Panc1 (cell line): ENCODE results near the gene ERP29. TPM values are rescaled to one million over a fixed set of nuclear protein-coding genes. Genes with fewer than 3 reads are reported as not detected.

Source experiments
- ATAC-seq: fragments of 200-7000 bp; cut with Tn5 transposase; 2 replicates; pipeline ENCODE4 v1.9.1; 2020; ENCODE audit warnings: mild to moderate bottlenecking, moderate library complexity
- BruUV-seq: library from RNA; stranded (reverse); fragments of 400-500 nt; replicated peaks from 2 replicates; lab custom pipeline; 2021; lab: Mats Ljungman, UMichigan
- CTCF ChIA-PET: fragments of 300-600 bp; sonication (Branson Sonifier 250); formaldehyde crosslinking; loops from one replicate; lab custom pipeline; 2022; ENCODE audit warnings: antibody characterized with exemption; lab: Charles Lee
- POLR2A ChIA-PET: fragments of 300-600 bp; sonication (Branson Sonifier 250); formaldehyde crosslinking; loops from one replicate; lab custom pipeline; 2022; ENCODE audit warnings: antibody characterized with exemption; lab: Charles Lee
- DNase-seq: peaks from one replicate; pipeline ENCODE4 v3.0.0-alpha.2; 2010; ENCODE audit warnings: low read depth, low spot score
- H3K27ac ChIP-seq: 2 replicates; pipeline ENCODE4 v1.5.1; 2011; ENCODE audit warnings: mild to moderate bottlenecking, low read length, inconsistent platforms
- H3K27me3 ChIP-seq: fragments of 200-500 bp; sonication (Bioruptor generic); 2 replicates; pipeline ENCODE4 v1.6.0; 2014; ENCODE audit warnings: low read length, inconsistent platforms; ENCODE audit not compliant: control insufficient read depth, insufficient read depth
- H3K36me3 ChIP-seq: fragments of 200-500 bp; sonication (Bioruptor generic); 2 replicates; pipeline ENCODE4 v1.5.1; 2014; ENCODE audit warnings: inconsistent platforms, mild to moderate bottlenecking, low read length, moderate library complexity; ENCODE audit not compliant: control insufficient read depth, insufficient read depth
- H3K4me1 ChIP-seq: 2 replicates; pipeline ENCODE4 v1.5.1; 2011; ENCODE audit warnings: inconsistent platforms, mild to moderate bottlenecking, low read length, moderate library complexity; ENCODE audit not compliant: control insufficient read depth, insufficient read depth
- H3K4me3 ChIP-seq, 2 experiments: 2 replicates each; pipeline ENCODE4 v1.5.1; 2011 to 2012; ENCODE audit warnings: low read depth in 2 of 2, low read length in 2 of 2, mild to moderate bottlenecking in 2 of 2, inconsistent platforms in 1 of 2, moderate library complexity in 1 of 2
- H3K9me3 ChIP-seq: fragments of 200-500 bp; sonication (Bioruptor generic); 2 replicates; pipeline ENCODE4 v1.5.1; 2014; ENCODE audit warnings: low read depth, mild to moderate bottlenecking, inconsistent platforms, low read length, moderate library complexity; ENCODE audit not compliant: control insufficient read depth, insufficient read depth
- POLR2AphosphoS5 ChIP-seq: IDR thresholded peaks from 2 replicates; pipeline ENCODE4 v1.6.1; 2012; ENCODE audit warnings: mild to moderate bottlenecking, low read depth, low read length, moderate library complexity
- REST ChIP-seq, 2 experiments: IDR thresholded peaks; 2 replicates each; pipeline ENCODE4 v1.6.1; 2011 to 2012; ENCODE audit warnings: low read depth in 2 of 2, control low read depth in 1 of 2, low read length in 1 of 2, mild to moderate bottlenecking in 1 of 2, moderate library complexity in 1 of 2; ENCODE audit not compliant: insufficient read depth in 1 of 2
- SIN3A ChIP-seq: IDR thresholded peaks from 2 replicates; pipeline ENCODE4 v1.6.1; 2012; ENCODE audit warnings: low read depth, mild to moderate bottlenecking, low read length, moderate library complexity, borderline replicate concordance; ENCODE audit not compliant: insufficient read depth
- TCF7L2 ChIP-seq: IDR thresholded peaks from 2 replicates; pipeline ENCODE4 v1.6.1; 2011; ENCODE audit warnings: mild to moderate bottlenecking, low read depth, low read length, inconsistent platforms
- in situ Hi-C: cut with HindIII; loops from 2 replicates; pipeline ENCODE4 v1.10.0; 2016; ENCODE audit warnings: low sequenced_read_pairs, low pct_unique_long_range_greater_than_20kb
- intact Hi-C: fragments of 100-400 bp; cut with micrococcal nuclease; formaldehyde crosslinking; loops from one replicate; pipeline ENCODE4 v1.10.0; 2022; ENCODE audit not compliant: unreplicated experiment
- total RNA-seq: library from RNA; stranded (reverse); gene quantifications from one replicate; pipeline ENCODE4 v1.2.1, GENCODE V29; 2021; ENCODE audit not compliant: unreplicated experiment
- TF ChIP-seq, protein P1 (sequence below): fragments of 450-650 bp; IDR thresholded peaks from 2 replicates; pipeline ENCODE4 v1.5.1; 2017; ENCODE audit warnings: mild to moderate bottlenecking

ERP29 gene
- total RNA-seq, 1 experiment from 2014 or later: 69.7 TPM

GRCh38 chr12:112000820-112001219, 12.4 kb upstream of the ERP29 start:
- Histone ChIP-seq H3K36me3 (no peaks in the 10 kb centered on the region), H3K9me3 (no peaks in the 10 kb centered on the region), H3K27ac (no peak overlapping the region), H3K4me1 (no peaks in the 10 kb centered on the region), H3K4me3 (no peak overlapping the region), H3K27me3 (no peaks in the 10 kb centered on the region)
- no TSS peak for BruUV-seq
- intact Hi-C loops: no loop called here
- ChIA-PET CTCF (no interaction called here), POLR2A (no interaction called here)
- in situ Hi-C loops: no loop called here
- TF ChIP-seq REST (IDR thresholded peaks at IDR 0.05; ENCODE audit: insufficient read depth in 1 of 2, low read depth in 2 of 2, low read length in 1 of 2) (no peak), TCF7L2 (no peak), SIN3A (no peak), POLR2AphosphoS5 (no peak)
- TF ChIP-seq, protein P1, sequence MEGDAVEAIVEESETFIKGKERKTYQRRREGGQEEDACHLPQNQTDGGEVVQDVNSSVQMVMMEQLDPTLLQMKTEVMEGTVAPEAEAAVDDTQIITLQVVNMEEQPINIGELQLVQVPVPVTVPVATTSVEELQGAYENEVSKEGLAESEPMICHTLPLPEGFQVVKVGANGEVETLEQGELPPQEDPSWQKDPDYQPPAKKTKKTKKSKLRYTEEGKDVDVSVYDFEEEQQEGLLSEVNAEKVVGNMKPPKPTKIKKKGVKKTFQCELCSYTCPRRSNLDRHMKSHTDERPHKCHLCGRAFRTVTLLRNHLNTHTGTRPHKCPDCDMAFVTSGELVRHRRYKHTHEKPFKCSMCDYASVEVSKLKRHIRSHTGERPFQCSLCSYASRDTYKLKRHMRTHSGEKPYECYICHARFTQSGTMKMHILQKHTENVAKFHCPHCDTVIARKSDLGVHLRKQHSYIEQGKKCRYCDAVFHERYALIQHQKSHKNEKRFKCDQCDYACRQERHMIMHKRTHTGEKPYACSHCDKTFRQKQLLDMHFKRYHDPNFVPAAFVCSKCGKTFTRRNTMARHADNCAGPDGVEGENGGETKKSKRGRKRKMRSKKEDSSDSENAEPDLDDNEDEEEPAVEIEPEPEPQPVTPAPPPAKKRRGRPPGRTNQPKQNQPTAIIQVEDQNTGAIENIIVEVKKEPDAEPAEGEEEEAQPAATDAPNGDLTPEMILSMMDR: no peak
- no peak for DNase-seq
- ATAC-seq: no peak

DNA sequence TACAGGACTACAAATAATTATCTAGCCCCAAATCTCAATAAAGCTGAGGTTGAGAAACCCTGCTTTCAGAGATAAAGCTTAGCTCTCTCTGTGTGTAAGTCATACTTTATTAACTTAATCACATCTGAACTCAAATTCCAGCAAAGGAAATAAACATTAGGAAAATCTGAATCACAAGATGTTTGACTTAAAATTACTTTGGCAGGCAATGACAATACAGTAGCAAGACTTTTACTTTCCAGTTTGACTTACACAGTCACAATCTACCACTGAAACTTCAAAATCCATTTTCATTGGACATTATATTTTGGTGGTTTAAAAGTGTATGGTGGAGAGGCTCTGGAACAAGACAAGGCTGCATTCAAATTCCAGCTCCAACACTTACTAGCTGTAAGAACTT, 11.7 kb upstream of the ERP29 start:
- in situ Hi-C loops: no loop called here
- Histone ChIP-seq H3K36me3 (no peaks in the 10 kb centered on the region), H3K27me3 (no peaks in the 10 kb centered on the region), H3K4me1 (no peaks in the 10 kb centered on the region), H3K9me3 (no peaks in the 10 kb centered on the region), H3K4me3 (no peak overlapping the region), H3K27ac (no peak overlapping the region)
- ChIA-PET CTCF (no interaction called here), POLR2A (no interaction called here)
- intact Hi-C loops: no loop called here
- ATAC-seq: no peak
- no TSS peak for BruUV-seq
- no peak for TF ChIP-seq REST (IDR thresholded peaks at IDR 0.05; ENCODE audit: insufficient read depth in 1 of 2, low read depth in 2 of 2, low read length in 1 of 2)
- TF ChIP-seq POLR2AphosphoS5: no peak
- no peak for TF ChIP-seq SIN3A
- TF ChIP-seq, protein P1: no peak
- TF ChIP-seq TCF7L2: no peak
- DNase-seq: no peak
